Measurements from ENCODE around the gene SAP25.

GRCh38 chr7:100547872-100548271 lies 25.8 kb downstream of the SAP25 start:
- no peak for TF ChIP-seq CTCF (IDR thresholded peaks at IDR 0.05)
- TF ChIP-seq POLR2A (IDR thresholded peaks at IDR 0.05), result no peak

Data from lower leg skin (tissue), 3 donors.